Measurements from ENCODE around the gene LRP3. TPM values are rescaled to one million over a fixed set of nuclear protein-coding genes. Genes with fewer than 3 reads are reported as not detected.

Gene LRP3
- total RNA-seq, 1 donor from 2014 or later: 49.6 TPM

DNA sequence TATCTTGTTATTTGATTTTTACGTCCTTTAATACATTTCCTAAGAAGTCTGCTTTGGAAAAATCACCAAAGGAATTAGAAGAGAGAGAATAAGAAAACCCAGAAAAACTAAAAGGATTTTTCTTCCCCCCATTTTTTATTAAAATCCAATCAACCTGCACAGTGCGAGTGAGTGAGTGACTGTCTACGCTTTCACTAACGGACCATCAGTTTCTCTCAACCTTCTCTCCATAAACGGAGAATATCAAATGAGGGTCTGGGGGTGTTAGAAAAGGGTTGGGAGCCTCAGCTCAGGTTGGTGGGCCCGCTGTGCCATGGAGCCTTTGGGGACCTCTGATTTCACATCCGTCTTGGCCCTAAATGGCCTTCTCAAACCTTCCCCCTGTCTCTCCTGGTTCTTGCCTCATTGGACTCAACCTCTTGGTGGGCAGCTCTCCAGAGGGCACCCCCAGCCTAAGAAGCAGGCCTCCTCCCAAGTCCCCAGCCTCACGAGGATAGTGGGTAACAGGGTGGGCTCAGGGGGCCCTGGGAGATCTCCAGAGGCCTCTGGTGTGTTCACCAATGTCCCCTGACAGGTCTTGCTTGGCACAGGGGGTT is 763 bp upstream of the LRP3 start:
- Mint-ChIP-seq H3K27ac (no peak overlapping the region), H3K36me3 (no peaks in the 10 kb centered on the region), H3K27me3 (peaks cover 28% of the 10 kb centered on the region), H3K4me1 (ENCODE audit: unreplicated experiment) (no peaks in the 10 kb centered on the region), H3K4me3 (peak overlapping the region; percentile 83), H3K9me3 (no peaks in the 10 kb centered on the region)
- TF ChIP-seq, protein P1, sequence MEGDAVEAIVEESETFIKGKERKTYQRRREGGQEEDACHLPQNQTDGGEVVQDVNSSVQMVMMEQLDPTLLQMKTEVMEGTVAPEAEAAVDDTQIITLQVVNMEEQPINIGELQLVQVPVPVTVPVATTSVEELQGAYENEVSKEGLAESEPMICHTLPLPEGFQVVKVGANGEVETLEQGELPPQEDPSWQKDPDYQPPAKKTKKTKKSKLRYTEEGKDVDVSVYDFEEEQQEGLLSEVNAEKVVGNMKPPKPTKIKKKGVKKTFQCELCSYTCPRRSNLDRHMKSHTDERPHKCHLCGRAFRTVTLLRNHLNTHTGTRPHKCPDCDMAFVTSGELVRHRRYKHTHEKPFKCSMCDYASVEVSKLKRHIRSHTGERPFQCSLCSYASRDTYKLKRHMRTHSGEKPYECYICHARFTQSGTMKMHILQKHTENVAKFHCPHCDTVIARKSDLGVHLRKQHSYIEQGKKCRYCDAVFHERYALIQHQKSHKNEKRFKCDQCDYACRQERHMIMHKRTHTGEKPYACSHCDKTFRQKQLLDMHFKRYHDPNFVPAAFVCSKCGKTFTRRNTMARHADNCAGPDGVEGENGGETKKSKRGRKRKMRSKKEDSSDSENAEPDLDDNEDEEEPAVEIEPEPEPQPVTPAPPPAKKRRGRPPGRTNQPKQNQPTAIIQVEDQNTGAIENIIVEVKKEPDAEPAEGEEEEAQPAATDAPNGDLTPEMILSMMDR (conservative IDR thresholded peaks at IDR 0.05): no peak
- DNase-seq (ENCODE audit: extremely low spot score, unreplicated experiment): no peak

DNA sequence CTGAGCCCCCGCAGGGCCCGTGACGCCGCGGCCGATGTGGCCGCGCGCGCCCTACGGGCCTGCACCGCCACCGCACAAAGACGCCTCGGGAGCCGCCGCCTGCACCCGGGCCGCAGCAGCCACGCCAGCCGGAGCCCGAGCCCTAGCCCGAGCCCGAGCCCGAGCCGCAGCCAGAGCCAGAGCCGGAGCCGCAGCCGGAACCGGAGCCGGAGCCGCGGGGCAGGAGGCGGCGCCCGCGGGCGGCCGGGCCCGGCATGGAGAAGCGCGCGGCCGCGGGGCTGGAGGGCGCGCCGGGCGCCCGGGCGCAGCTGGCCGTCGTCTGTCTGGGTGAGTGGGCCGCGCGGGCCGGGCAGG is 379 bp downstream of the LRP3 start:
- H3K27ac Mint-ChIP-seq: no peak overlapping the region
- H3K4me3 Mint-ChIP-seq: no peak overlapping the region
- no peaks in the 10 kb centered on the region for H3K9me3 Mint-ChIP-seq
- TF ChIP-seq, protein P1 (conservative IDR thresholded peaks at IDR 0.05): no peak
- peaks cover 28% of the 10 kb centered on the region for H3K27me3 Mint-ChIP-seq
- H3K4me1 Mint-ChIP-seq (ENCODE audit: unreplicated experiment): no peaks in the 10 kb centered on the region
- no peaks in the 10 kb centered on the region for H3K36me3 Mint-ChIP-seq
- DNase-seq (ENCODE audit: extremely low spot score, unreplicated experiment): no peak

DNA sequence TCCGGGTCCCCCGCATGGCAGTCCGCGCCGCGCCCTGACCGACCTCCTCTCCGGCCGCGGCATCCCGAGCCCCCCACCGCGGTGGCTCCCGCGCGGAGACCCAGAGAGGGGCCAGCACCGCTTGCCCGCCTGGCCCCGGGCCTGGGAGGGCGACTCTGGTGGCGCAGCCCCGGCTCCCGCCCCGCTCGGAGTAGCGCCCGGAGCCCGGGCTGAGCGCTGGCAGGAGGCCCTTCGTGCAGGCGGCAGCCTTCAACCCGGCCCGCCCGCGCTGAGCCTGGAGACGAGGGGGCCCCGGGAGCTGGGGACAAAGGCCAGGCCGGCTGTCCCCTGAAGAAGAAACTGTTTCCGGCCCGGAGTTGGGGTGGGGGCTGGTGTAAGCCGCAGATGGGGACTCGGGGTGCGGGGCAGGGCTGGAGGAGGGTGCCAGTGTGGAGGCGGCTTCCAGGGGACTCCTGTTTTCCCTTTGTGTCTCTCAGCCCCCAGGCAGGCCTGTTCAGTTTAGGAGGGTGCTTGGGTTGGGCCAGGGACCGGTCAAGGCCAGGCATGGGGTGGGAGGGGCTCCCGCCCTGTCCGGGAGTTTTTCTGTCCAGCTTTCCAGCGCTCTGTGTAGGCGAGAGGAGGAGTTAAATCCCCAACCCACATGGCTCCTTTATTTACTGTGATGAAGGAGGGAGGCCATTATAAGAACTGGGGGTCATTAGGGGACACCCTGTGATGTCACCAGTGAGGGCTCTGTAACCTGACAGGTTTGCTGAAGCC is 935 bp downstream of the LRP3 start:
- H3K9me3 Mint-ChIP-seq: no peaks in the 10 kb centered on the region
- DNase-seq (ENCODE audit: extremely low spot score, unreplicated experiment): peak; percentile 69
- H3K36me3 Mint-ChIP-seq: no peaks in the 10 kb centered on the region
- no peaks in the 10 kb centered on the region for H3K4me1 Mint-ChIP-seq (ENCODE audit: unreplicated experiment)
- peaks cover 28% of the 10 kb centered on the region for H3K27me3 Mint-ChIP-seq
- H3K4me3 Mint-ChIP-seq: peak overlapping the region; percentile 89
- TF ChIP-seq, protein P1 (conservative IDR thresholded peaks at IDR 0.05): no peak
- peak overlapping the region; percentile 75 for H3K27ac Mint-ChIP-seq

DNA sequence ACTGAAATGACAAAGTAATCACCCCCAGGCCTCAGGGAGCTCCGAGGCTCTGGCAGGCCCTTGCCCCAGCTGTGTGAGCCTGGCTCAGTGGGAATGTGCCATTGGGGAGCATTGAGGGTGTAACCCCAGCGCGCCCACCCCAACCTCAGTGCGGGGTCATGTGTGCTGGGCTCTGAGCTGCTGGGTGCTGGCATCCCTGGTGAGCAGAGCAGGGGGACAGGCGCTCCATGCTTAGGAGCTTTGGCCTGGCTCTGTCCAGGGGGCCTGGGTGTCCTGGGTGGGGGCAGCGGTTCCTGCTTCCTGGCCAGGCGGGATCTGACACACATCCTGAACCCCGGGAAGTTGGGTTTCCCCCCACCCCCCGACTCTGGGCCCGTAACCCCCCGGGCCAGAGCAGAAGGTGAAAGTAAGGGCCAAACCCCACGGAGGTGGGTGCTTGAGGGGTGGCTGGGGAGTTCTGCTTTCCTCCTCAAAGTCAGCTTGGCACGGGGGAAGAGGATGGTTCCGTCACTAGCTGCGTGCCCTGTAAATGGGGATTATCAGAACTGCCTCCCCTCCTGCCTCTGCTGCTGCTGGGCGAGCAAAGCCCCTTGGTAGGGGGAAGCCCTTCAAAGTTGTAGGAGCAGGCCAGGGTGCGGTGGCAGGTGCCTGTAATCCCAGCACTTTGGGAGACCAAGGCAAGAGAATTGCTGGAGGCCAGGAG is 1.7 kb downstream of the LRP3 start:
- H3K4me3 Mint-ChIP-seq: peak overlapping the region; percentile 89
- H3K9me3 Mint-ChIP-seq: no peaks in the 10 kb centered on the region
- H3K4me1 Mint-ChIP-seq (ENCODE audit: unreplicated experiment): no peaks in the 10 kb centered on the region

DNA sequence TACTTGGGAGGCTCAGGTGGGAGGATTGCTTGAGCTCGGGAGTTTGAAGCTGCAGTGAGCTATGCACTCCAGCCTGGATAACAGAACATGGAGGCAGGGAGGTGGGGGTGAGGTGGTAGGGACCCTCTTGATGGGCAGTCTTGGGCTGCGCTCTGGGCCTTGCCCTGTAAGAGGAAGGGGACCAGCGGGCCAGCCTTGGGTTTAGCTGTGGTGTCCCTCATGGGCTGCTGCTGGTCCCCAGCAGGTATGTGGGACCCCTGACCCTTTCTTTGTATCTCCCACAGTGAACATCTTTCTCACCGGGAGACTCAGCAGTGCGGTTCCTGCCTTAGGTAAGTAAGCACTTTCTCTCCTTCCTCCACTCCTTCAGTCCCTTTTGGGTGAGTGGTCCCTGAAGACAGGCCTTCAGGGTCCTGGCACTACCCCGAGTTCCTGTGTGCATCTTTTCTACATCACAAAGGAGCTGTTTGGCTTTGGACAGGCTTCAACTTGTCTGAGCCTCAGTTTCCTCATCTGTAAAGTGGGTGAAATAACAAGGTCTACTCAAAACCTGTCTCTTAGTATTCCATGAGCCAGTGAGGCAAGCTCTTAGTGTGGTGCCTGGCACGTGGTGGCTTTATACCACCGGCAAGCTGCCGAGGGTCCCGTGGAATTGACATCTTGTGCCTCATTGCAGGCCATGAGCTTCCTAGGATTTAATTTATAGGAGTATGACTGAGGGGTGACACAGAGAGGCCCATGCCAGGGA is 2.5 kb downstream of the LRP3 start:
- Mint-ChIP-seq H3K27me3 (peaks cover 18% of the 10 kb centered on the region), H3K27ac (no peak overlapping the region), H3K36me3 (no peaks in the 10 kb centered on the region), H3K4me3 (peak overlapping the region; percentile 70), H3K4me1 (ENCODE audit: unreplicated experiment) (no peaks in the 10 kb centered on the region), H3K9me3 (no peaks in the 10 kb centered on the region)
- TF ChIP-seq, protein P1 (conservative IDR thresholded peaks at IDR 0.05): no peak
- DNase-seq (ENCODE audit: extremely low spot score, unreplicated experiment): no peak

More for the DNA sequence above, 1.7 kb downstream of the LRP3 start:
- H3K27ac Mint-ChIP-seq: peak overlapping the region; percentile 75
- no peaks in the 10 kb centered on the region for H3K36me3 Mint-ChIP-seq
- TF ChIP-seq, protein P1 (conservative IDR thresholded peaks at IDR 0.05): no peak
- H3K27me3 Mint-ChIP-seq: peaks cover 23% of the 10 kb centered on the region
- DNase-seq (ENCODE audit: extremely low spot score, unreplicated experiment): peak; percentile 70
